Mesendoderm (in vitro differentiated cells): Measurements from ENCODE around the gene GAK.
"Not testable (repeated sequence)": the region's sequence is repeated elsewhere in the genome, so short reads cannot be mapped to it uniquely, and the experiment has no call there.

Experiments
- DNase-seq: peaks from one replicate; pipeline ENCODE4 v3.0.0; 2013
- H2AK5ac ChIP-seq: 2 replicates; pipeline ENCODE4 v1.6.1; 2013; ENCODE audit warnings: low read length, inconsistent platforms
- H2BK120ac ChIP-seq: 2 replicates; pipeline ENCODE4 v1.6.1; 2013; ENCODE audit warnings: low read depth, mild to moderate bottlenecking, low read length, moderate library complexity, mixed read lengths
- H2BK15ac ChIP-seq: replicated peaks from 2 replicates; pipeline ENCODE4 v1.6.1; 2013; ENCODE audit warnings: low read depth, mild to moderate bottlenecking, moderate library complexity
- H2BK5ac ChIP-seq: 2 replicates; pipeline ENCODE4 v1.6.1; 2013; ENCODE audit warnings: low read length, inconsistent platforms
- H3K18ac ChIP-seq: 2 replicates; pipeline ENCODE4 v1.6.1; 2013; ENCODE audit warnings: mild to moderate bottlenecking, low read length, mixed read lengths
- H3K23ac ChIP-seq: one replicate; pipeline ENCODE4 v1.6.1; 2013; ENCODE audit warnings: low read length
- H3K27ac ChIP-seq: 2 replicates; pipeline ENCODE4 v1.5.1; 2013; ENCODE audit warnings: low read depth, mild to moderate bottlenecking, inconsistent platforms, low read length, moderate library complexity
- H3K27me3 ChIP-seq: 2 replicates; pipeline ENCODE4 v1.6.1; 2013; ENCODE audit warnings: low read length, control low read depth, mild to moderate bottlenecking, inconsistent platforms; ENCODE audit not compliant: insufficient read depth, poor library complexity
- H3K36me3 ChIP-seq: 2 replicates; pipeline ENCODE4 v1.6.1; 2013; ENCODE audit warnings: low read length, inconsistent platforms; ENCODE audit not compliant: control insufficient read depth, insufficient read depth
- H3K4ac ChIP-seq: one replicate; pipeline ENCODE4 v1.6.1; 2013; ENCODE audit warnings: low read depth, mild to moderate bottlenecking, low read length, moderate library complexity
- H3K4me1 ChIP-seq: 2 replicates; pipeline ENCODE4 v1.6.1; 2013; ENCODE audit warnings: low read depth, low read length, inconsistent platforms; ENCODE audit not compliant: control insufficient read depth
- H3K4me2 ChIP-seq: 2 replicates; pipeline ENCODE4 v1.6.1; 2013; ENCODE audit warnings: low read length
- H3K4me3 ChIP-seq: 2 replicates; pipeline ENCODE4 v1.5.1; 2013; ENCODE audit warnings: mild to moderate bottlenecking, low read length
- H3K56ac ChIP-seq: one replicate; pipeline ENCODE4 v1.6.1; 2013; ENCODE audit warnings: low read length
- H3K79me1 ChIP-seq: 2 replicates; pipeline ENCODE4 v1.6.1; 2013; ENCODE audit warnings: low read length, inconsistent platforms
- H3K79me2 ChIP-seq: 2 replicates; pipeline ENCODE4 v1.6.1; 2013; ENCODE audit warnings: mild to moderate bottlenecking, low read length; ENCODE audit not compliant: control insufficient read depth, insufficient read depth
- H3K9ac ChIP-seq: 2 replicates; pipeline ENCODE4 v1.6.1; 2013; ENCODE audit warnings: low read length, inconsistent platforms
- H4K5ac ChIP-seq: one replicate; pipeline ENCODE4 v1.6.1; 2013; ENCODE audit warnings: low read length
- H4K8ac ChIP-seq: one replicate; pipeline ENCODE4 v1.6.1; 2013; ENCODE audit warnings: low read depth, mild to moderate bottlenecking, control low read depth, low read length, moderate library complexity
- WGBS: extraction: QIAGEN DNeasy Blood & Tissue Kit; methylation state at CpG from one replicate; pipeline ENCODE4 v1.1.7; 2013; ENCODE audit warnings: low lambda C conversion rate, missing lambda C conversion rate; ENCODE audit not compliant: insufficient coverage; ENCODE audit errors: extremely low coverage; 5-methylcytosine and 5-hydroxymethylcytosine counted together

GAK gene

GRCh38 chr4:808860-809570, 123.1 kb downstream of the GAK start:
- Histone ChIP-seq H3K4me1 (no peaks in the 10 kb centered on the region), H3K79me1 (no peaks in the 10 kb centered on the region), H4K8ac (no peak overlapping the region), H2AK5ac (no peak overlapping the region), H3K79me2 (no peaks in the 10 kb centered on the region), H4K5ac (no peak overlapping the region), H3K56ac (no peak overlapping the region), H2BK120ac (no peak overlapping the region), H3K27me3 (peaks cover 3% of the 10 kb centered on the region), H3K18ac (no peak overlapping the region), H3K4me3 (no peak overlapping the region), H3K4me2 (no peak overlapping the region), H3K23ac (no peak overlapping the region), H3K27ac (no peak overlapping the region), H3K36me3 (no peaks in the 10 kb centered on the region), H2BK5ac (no peak overlapping the region), H3K4ac (no peak overlapping the region), H3K9ac (no peak overlapping the region), H2BK15ac (no peak overlapping the region)
- 100% methylated on average over 3 of the region's 30 CpGs for WGBS
- no peak for DNase-seq

DNA sequence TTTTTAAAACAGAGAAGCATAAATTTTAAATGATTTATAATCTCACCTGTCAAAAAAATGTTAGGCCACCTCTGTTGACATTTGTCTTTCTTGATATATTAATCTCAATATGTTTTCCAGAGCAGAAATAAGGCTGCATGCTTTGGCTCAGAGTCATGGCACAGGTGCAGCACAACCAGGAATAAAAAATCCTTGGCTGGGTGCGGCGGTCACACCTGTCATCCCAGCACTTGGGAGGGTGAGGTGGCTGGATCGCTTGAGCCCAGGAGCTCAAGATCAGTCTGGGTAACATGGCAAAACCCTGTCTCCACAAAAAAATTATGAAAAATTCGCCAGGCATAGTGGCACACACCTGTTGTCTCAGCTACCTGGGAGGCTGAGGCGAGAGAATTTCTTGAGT, 124.3 kb downstream of the GAK start:
- Histone ChIP-seq H2AK5ac (no peak overlapping the region), H4K5ac (no peak overlapping the region), H3K9ac (no peak overlapping the region), H3K56ac (no peak overlapping the region), H2BK15ac (no peak overlapping the region), H3K79me2 (no peaks in the 10 kb centered on the region), H3K27me3 (peaks cover 3% of the 10 kb centered on the region), H3K27ac (no peak overlapping the region), H4K8ac (no peak overlapping the region), H2BK5ac (no peak overlapping the region), H3K18ac (no peak overlapping the region), H3K23ac (no peak overlapping the region), H3K4ac (no peak overlapping the region), H3K4me3 (no peak overlapping the region), H3K36me3 (no peaks in the 10 kb centered on the region), H3K4me2 (no peak overlapping the region), H2BK120ac (no peak overlapping the region), H3K4me1 (no peaks in the 10 kb centered on the region), H3K79me1 (no peaks in the 10 kb centered on the region)
- WGBS: no CpG with 5 or more reads among the region's 5 CpGs
- no peak for DNase-seq

DNA sequence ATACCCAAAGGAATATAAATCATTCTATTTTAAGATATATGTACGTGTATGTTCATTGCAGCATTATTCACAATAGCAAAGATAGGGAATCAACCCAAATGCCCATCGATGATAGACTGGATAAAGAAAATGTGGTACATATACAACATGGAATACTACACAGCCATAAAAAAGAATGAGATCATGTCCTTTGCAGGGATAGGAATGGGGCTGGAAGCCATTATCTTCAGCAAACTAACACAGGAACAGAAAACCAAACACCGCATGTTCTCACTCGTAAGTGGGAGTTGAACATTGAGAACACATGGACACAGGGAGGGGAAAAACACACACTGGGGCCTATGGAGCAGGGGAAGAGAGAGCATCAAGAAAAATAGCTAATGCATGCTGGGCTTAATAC, 125.1 kb downstream of the GAK start:
- not testable (repeated sequence) for H3K56ac ChIP-seq, DNase-seq, H2BK15ac ChIP-seq, H3K4me2 ChIP-seq, H3K79me1 ChIP-seq, H3K18ac ChIP-seq, H4K8ac ChIP-seq, H3K27me3 ChIP-seq, H2AK5ac ChIP-seq, H3K9ac ChIP-seq, H2BK120ac ChIP-seq, H3K4me1 ChIP-seq, H2BK5ac ChIP-seq, H3K23ac ChIP-seq, H3K4me3 ChIP-seq, H3K36me3 ChIP-seq, H3K4ac ChIP-seq, H3K79me2 ChIP-seq, H4K5ac ChIP-seq, H3K27ac ChIP-seq
- no CpG with 5 or more reads among the region's 4 CpGs for WGBS

DNA sequence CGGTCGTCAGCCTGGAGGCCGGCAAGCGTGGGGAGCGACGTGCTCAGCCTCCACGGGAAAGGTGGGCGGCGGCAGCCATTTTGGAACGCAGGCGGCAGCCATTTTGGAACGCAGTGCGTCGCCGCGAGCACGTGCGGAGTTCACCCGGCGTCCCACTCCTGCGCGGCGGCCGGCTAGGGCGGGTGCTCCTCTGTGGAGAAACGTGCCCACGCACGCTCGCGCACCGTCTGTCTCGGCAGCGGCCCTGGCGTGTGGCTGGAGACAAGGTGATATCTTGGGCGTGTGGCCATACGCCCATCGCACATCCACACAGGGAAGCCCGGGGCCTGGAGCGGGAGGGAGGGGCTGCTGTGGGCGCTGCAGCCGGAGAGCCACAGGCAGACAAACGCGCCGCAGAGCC, 127.3 kb downstream of the GAK start:
- H4K5ac ChIP-seq: no peak overlapping the region
- no peak overlapping the region for H2AK5ac ChIP-seq
- H4K8ac ChIP-seq: no peak overlapping the region
- no peak overlapping the region for H3K27ac ChIP-seq
- H3K4me3 ChIP-seq: no peak overlapping the region
- DNase-seq: no peak
- H3K4ac ChIP-seq: no peak overlapping the region
- WGBS: no CpG with 5 or more reads among the region's 44 CpGs
- H3K4me1 ChIP-seq: no peaks in the 10 kb centered on the region
- no peak overlapping the region for H2BK120ac ChIP-seq
- H3K4me2 ChIP-seq: no peak overlapping the region
- H2BK5ac ChIP-seq: no peak overlapping the region
- no peak overlapping the region for H3K23ac ChIP-seq
- no peaks in the 10 kb centered on the region for H3K36me3 ChIP-seq
- H3K56ac ChIP-seq: no peak overlapping the region
- H3K79me2 ChIP-seq: no peaks in the 10 kb centered on the region
- H3K18ac ChIP-seq: no peak overlapping the region
- peaks cover 3% of the 10 kb centered on the region for H3K27me3 ChIP-seq
- H2BK15ac ChIP-seq: no peak overlapping the region
- H3K9ac ChIP-seq: no peak overlapping the region
- H3K79me1 ChIP-seq: no peaks in the 10 kb centered on the region

DNA sequence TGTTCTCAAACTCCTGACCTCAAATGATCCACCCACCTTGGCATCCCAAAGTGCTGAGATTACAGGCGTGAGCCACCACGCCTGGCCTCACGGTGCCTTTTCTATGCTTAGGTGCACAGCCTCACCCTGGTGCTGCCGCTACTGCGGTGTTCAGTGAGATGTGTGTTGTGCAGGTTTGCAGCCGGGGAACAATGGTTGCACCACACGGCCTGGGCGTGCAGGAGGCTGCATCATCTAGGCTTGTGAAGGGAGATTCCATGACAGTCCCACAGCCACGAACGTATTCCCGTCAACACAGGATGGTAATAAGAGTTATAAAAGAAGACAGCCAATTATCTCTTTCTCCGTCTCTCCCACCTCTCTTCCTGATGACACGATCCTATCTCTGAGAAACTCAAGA, 128.2 kb downstream of the GAK start:
- Histone ChIP-seq H3K4ac (no peak overlapping the region), H2AK5ac (no peak overlapping the region), H3K9ac (no peak overlapping the region), H3K56ac (no peak overlapping the region), H2BK5ac (no peak overlapping the region), H2BK15ac (no peak overlapping the region), H3K27ac (no peak overlapping the region), H3K79me1 (no peaks in the 10 kb centered on the region), H4K5ac (no peak overlapping the region), H3K18ac (no peak overlapping the region), H3K4me1 (no peaks in the 10 kb centered on the region), H3K23ac (no peak overlapping the region), H3K79me2 (no peaks in the 10 kb centered on the region), H4K8ac (no peak overlapping the region), H3K4me3 (no peak overlapping the region), H2BK120ac (no peak overlapping the region), H3K36me3 (no peaks in the 10 kb centered on the region), H3K27me3 (peaks cover 3% of the 10 kb centered on the region), H3K4me2 (no peak overlapping the region)
- no peak for DNase-seq
- WGBS: no CpG with 5 or more reads among the region's 13 CpGs
